ENCODE data around the gene S1PR3.

Gene S1PR3

GRCh38 chr9:89039664-89040063 lies 48.4 kb downstream of the S1PR3 start:
- DNase-seq, result no peak

- DNase-seq, result no peak
These were observed 51.7 kb downstream of the S1PR3 start for GRCh38 chr9:89042984-89043383.

GRCh38 chr9:89044104-89044503 lies 52.8 kb downstream of the S1PR3 start:
- no peak for DNase-seq

- no peak for DNase-seq
These were observed 53.6 kb downstream of the S1PR3 start for GRCh38 chr9:89044881-89045280.

GRCh38 chr9:89046832-89047231 lies 55.6 kb downstream of the S1PR3 start:
- DNase-seq, result no peak

- no peak for DNase-seq
These were observed 56.4 kb downstream of the S1PR3 start for GRCh38 chr9:89047667-89048066.

- DNase-seq, result no peak
These were observed 57.3 kb downstream of the S1PR3 start for GRCh38 chr9:89048616-89049015.

- DNase-seq, result no peak
These were observed 58.4 kb downstream of the S1PR3 start for GRCh38 chr9:89049646-89050045.

GRCh38 chr9:89051421-89052025 lies 60.3 kb downstream of the S1PR3 start:
- no peak for DNase-seq

GRCh38 chr9:89052470-89053097 lies 61.3 kb downstream of the S1PR3 start:
- DNase-seq, result no peak

GRCh38 chr9:89053301-89053700 lies 62.0 kb downstream of the S1PR3 start:
- no peak for DNase-seq

Data from CD4-positive, alpha-beta T cell treated with Interleukin-6 for 4 hours (primary cell).